Esophagus muscularis mucosa (tissue), 4 donors: Measurements from ENCODE around the gene GALNTL6. TPM values are rescaled to one million over a fixed set of nuclear protein-coding genes. Genes with fewer than 3 reads are reported as not detected.
"Not testable (repeated sequence)": the region's sequence is repeated elsewhere in the genome, so short reads cannot be mapped to it uniquely, and the experiment has no call there.

Experiments
- DNase-seq: peaks from one replicate; pipeline ENCODE4 v3.0.0-alpha.2; 2017; ENCODE audit errors: extremely low spot score
- H3K27ac ChIP-seq, 4 donors: fragments of 200-600 bp; sonication (generic); replicated peaks in 1 of 4; 1 replicate in 3 of 4; 2 replicates in 1 of 4; pipeline ENCODE4 v1.5.1; 2016 to 2019; ENCODE audit warnings: mild to moderate bottlenecking in 1 of 4
- H3K27me3 ChIP-seq, 4 donors: fragments of 200-600 bp; sonication (generic); one replicate each; pipeline versions ENCODE4 v1.5.1 to v1.6.0; 2016 to 2019
- H3K36me3 ChIP-seq, 4 donors: fragments of 200-600 bp; sonication (generic); one replicate each; pipeline ENCODE4 v1.5.1; 2016 to 2019
- H3K4me1 ChIP-seq, 4 donors: fragments of 200-600 bp; sonication (generic); one replicate each; pipeline ENCODE4 v1.5.1; 2016 to 2019
- H3K4me3 ChIP-seq, 4 donors: fragments of 200-600 bp; sonication (generic); 1 replicate in 2 of 4; 2 replicates in 2 of 4; pipeline ENCODE4 v1.5.1; 2016 to 2019; ENCODE audit warnings: mild to moderate bottlenecking in 4 of 4, moderate library complexity in 1 of 4
- H3K9me3 ChIP-seq, 4 donors: fragments of 200-600 bp; sonication (generic); 1 replicate in 3 of 4; 2 replicates in 1 of 4; pipeline ENCODE4 v1.5.1; 2016 to 2019
- EP300 ChIP-seq: sonication (generic); formaldehyde crosslinking; IDR thresholded peaks from one replicate; pipeline ENCODE4 v1.6.1; 2017; ENCODE audit warnings: antibody characterized with exemption
- POLR2A ChIP-seq: fragments of 450-650 bp; IDR thresholded peaks from one replicate; pipeline ENCODE4 v1.6.1; 2017; ENCODE audit warnings: antibody characterized with exemption, moderate library complexity, mild to moderate bottlenecking, low read depth
- POLR2AphosphoS5 ChIP-seq, 2 donors: sonication (generic); formaldehyde crosslinking; IDR thresholded peaks; one replicate each; pipeline ENCODE4 v1.6.1; 2017; ENCODE audit warnings: antibody characterized with exemption in 2 of 2
- WGBS: methylation state at CpG from one replicate; pipeline ENCODE4 v1.1.5; 2018; 5-methylcytosine and 5-hydroxymethylcytosine counted together
- intact Hi-C: fragments of 100-400 bp; cut with DNase I; formaldehyde crosslinking; loops from one replicate; pipeline ENCODE4 v1.15.1; 2023
- total RNA-seq, 4 donors: library from RNA; depleted of rRNA; stranded (reverse); fragments of >200 nt; gene quantifications; one replicate each; pipeline versions ENCODE4 v1.1.0 to v1.2.1, GENCODE V29; 2016
- TF ChIP-seq, protein P1 (sequence below), 3 experiments: fragments of 200-600 bp in 2 of 3; fragments of 450-650 bp in 1 of 3; sonication (generic) in 2 of 3; IDR thresholded peaks; one replicate each; pipeline ENCODE4 v1.5.1; 2017 to 2019; ENCODE audit warnings: antibody characterized with exemption in 3 of 3, mild to moderate bottlenecking in 2 of 3, moderate library complexity in 1 of 3

The GALNTL6 gene
- total RNA-seq, 4 donors from 2014 or later = 0.33 to 0.42 TPM; not detected in 2

GRCh38 chr4:172975651-172976229 lies 1162.5 kb downstream of the GALNTL6 start:
- Histone ChIP-seq H3K27ac (no peak overlapping the region), H3K9me3 (no peaks in the 10 kb centered on the region), H3K36me3 (no peaks in the 10 kb centered on the region), H3K4me1 (no peaks in the 10 kb centered on the region), H3K27me3 (no peaks in the 10 kb centered on the region), H3K4me3 (no peak overlapping the region)
- intact Hi-C loops = no loop called here
- 89% methylated on average over 13 of the region's 14 CpGs for WGBS
- no peak for TF ChIP-seq POLR2A
- DNase-seq = peak; percentile 83

DNA sequence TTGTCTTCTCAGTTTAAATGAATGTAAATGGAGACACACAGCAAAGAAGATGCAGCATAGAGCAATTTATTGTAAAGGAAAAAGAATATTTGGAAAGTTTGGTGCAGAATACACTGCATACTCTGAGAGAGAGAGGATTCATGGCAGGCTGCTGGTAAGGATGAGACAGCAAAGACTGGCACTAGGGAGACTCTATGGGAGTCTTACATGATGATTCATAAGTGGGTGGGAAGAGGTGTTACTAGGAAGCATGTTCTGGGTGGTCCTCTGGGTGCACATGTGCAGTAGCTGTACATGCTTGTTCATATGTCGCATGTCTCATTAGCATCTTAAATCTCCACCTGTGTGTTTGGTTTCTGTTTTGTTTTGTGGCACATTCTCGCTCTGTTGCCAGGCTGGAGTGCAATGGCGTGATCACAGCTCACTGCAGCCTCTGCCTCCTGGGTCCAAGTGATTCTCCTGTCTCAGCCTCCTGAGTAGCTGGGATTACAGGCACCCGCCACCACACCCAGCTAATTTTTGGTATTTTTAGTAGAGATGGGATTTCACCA lies 1164.4 kb downstream of the GALNTL6 start:
- H3K27me3 ChIP-seq, H3K4me3 ChIP-seq, H3K36me3 ChIP-seq, intact Hi-C loops, H3K9me3 ChIP-seq, H3K4me1 ChIP-seq, H3K27ac ChIP-seq: not testable (repeated sequence)
- peak; percentile 17 for DNase-seq
- WGBS = 100% methylated on average over 4 of the region's 4 CpGs

- intact Hi-C loops = no loop called here
- 81% methylated on average over 4 of the region's 4 CpGs for WGBS
- TF ChIP-seq EP300 = no peak
- TF ChIP-seq, protein P1, sequence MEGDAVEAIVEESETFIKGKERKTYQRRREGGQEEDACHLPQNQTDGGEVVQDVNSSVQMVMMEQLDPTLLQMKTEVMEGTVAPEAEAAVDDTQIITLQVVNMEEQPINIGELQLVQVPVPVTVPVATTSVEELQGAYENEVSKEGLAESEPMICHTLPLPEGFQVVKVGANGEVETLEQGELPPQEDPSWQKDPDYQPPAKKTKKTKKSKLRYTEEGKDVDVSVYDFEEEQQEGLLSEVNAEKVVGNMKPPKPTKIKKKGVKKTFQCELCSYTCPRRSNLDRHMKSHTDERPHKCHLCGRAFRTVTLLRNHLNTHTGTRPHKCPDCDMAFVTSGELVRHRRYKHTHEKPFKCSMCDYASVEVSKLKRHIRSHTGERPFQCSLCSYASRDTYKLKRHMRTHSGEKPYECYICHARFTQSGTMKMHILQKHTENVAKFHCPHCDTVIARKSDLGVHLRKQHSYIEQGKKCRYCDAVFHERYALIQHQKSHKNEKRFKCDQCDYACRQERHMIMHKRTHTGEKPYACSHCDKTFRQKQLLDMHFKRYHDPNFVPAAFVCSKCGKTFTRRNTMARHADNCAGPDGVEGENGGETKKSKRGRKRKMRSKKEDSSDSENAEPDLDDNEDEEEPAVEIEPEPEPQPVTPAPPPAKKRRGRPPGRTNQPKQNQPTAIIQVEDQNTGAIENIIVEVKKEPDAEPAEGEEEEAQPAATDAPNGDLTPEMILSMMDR (IDR thresholded peaks at IDR 0.05) = no peak
- no peak for TF ChIP-seq POLR2A
- peak; percentile 4 for DNase-seq
- peaks cover 0 to 5% (median 0%) of the 10 kb centered on the region in 4 donors for H3K4me1 ChIP-seq
- H3K36me3 ChIP-seq = no peaks in the 10 kb centered on the region
- H3K27ac ChIP-seq = no peak overlapping the region
- H3K9me3 ChIP-seq = peaks cover 0 to 7% (median 0%) of the 10 kb centered on the region in 4 donors
- no peak overlapping the region for H3K4me3 ChIP-seq
- no peaks in the 10 kb centered on the region for H3K27me3 ChIP-seq
Measured at GRCh38 chr4:172978848-172979247, 1165.6 kb downstream of the GALNTL6 start.

GRCh38 chr4:172979332-172979731 lies 1166.1 kb downstream of the GALNTL6 start:
- peak; percentile 2 for DNase-seq
- Histone ChIP-seq H3K4me3 (no peak overlapping the region), H3K9me3 (peaks cover 0 to 7% (median 0%) of the 10 kb centered on the region in 4 donors), H3K36me3 (no peaks in the 10 kb centered on the region), H3K4me1 (peaks cover 0 to 5% (median 0%) of the 10 kb centered on the region in 4 donors), H3K27ac (no peak overlapping the region), H3K27me3 (no peaks in the 10 kb centered on the region)
- TF ChIP-seq POLR2AphosphoS5 (IDR thresholded peaks at IDR 0.05) = no peak
- TF ChIP-seq, protein P1 (IDR thresholded peaks at IDR 0.05) = no peak
- no peak for TF ChIP-seq EP300
- no peak for TF ChIP-seq POLR2A
- 100% methylated on average over 1 of the region's 1 CpG for WGBS
- intact Hi-C loops = no loop called here

- TF ChIP-seq, protein P1 (IDR thresholded peaks at IDR 0.05) = no peak
- TF ChIP-seq EP300 = no peak
- no peak for TF ChIP-seq POLR2AphosphoS5 (IDR thresholded peaks at IDR 0.05)
- no peak for TF ChIP-seq POLR2A
Measured at GRCh38 chr4:172980219-172980618, 1167.0 kb downstream of the GALNTL6 start.

GRCh38 chr4:172982151-172982590 lies 1169.0 kb downstream of the GALNTL6 start:
- Histone ChIP-seq H3K27ac (no peak overlapping the region), H3K4me3 (no peak overlapping the region), H3K36me3 (no peaks in the 10 kb centered on the region), H3K9me3 (peaks cover 0 to 7% (median 0%) of the 10 kb centered on the region in 4 donors), H3K4me1 (peaks cover 0 to 5% (median 0%) of the 10 kb centered on the region in 4 donors), H3K27me3 (no peaks in the 10 kb centered on the region)
- intact Hi-C loops = no loop called here
- TF ChIP-seq, protein P1 (IDR thresholded peaks at IDR 0.05) = no peak
- TF ChIP-seq EP300 (no peak), POLR2A (no peak), POLR2AphosphoS5 (IDR thresholded peaks at IDR 0.05) (no peak)
- WGBS = 23% methylated on average over 2 of the region's 2 CpGs
- peak; percentile 88 for DNase-seq

More at GRCh38 chr4:172980219-172980618, 1167.0 kb downstream of the GALNTL6 start:
- Histone ChIP-seq H3K27ac (no peak overlapping the region), H3K4me1 (peaks cover 0 to 5% (median 0%) of the 10 kb centered on the region in 4 donors), H3K36me3 (no peaks in the 10 kb centered on the region), H3K4me3 (no peak overlapping the region), H3K9me3 (peaks cover 0 to 7% (median 0%) of the 10 kb centered on the region in 4 donors), H3K27me3 (no peaks in the 10 kb centered on the region)
- DNase-seq = peak; percentile 81
- 86% methylated on average over 3 of the region's 3 CpGs for WGBS
- intact Hi-C loops = no loop called here
